Peyer's patch (tissue), 4 donors: Measurements from ENCODE around the gene GTF2F2.

ENCODE experiments used
- CTCF ChIP-seq, 6 experiments: fragments of 450-650 bp in 4 of 6; fragments of 200-600 bp in 2 of 6; sonication (generic) in 1 of 6; IDR thresholded peaks; one replicate each; pipeline ENCODE4 v1.5.1; 2017 to 2019; ENCODE audit warnings: antibody characterized with exemption in 6 of 6, mild to moderate bottlenecking in 3 of 6, moderate library complexity in 1 of 6
- POLR2A ChIP-seq, 2 donors: fragments of 450-650 bp; IDR thresholded peaks; one replicate each; pipeline ENCODE4 v1.5.1; 2017; ENCODE audit warnings: antibody characterized with exemption in 2 of 2, mild to moderate bottlenecking in 2 of 2, moderate library complexity in 2 of 2

GRCh38 chr13:45113233-45114224 is 6.8 kb upstream of the GTF2F2 start:
- TF ChIP-seq CTCF (IDR thresholded peaks at IDR 0.05) = no peak
- TF ChIP-seq POLR2A (IDR thresholded peaks at IDR 0.05) = no peak
